SW 1271 (cell line): ENCODE data around the gene APBA2.

Source experiments
- DNase-seq, 2 experiments: peaks; one replicate each; lab custom pipeline; 2025; lab: John Stamatoyannopoulos, UW

Gene APBA2

GRCh38 chr15:28957606-28958498 is 72.1 kb downstream of the APBA2 start:
- DNase-seq: no peak

- no peak for DNase-seq
Observed at GRCh38 chr15:28959326-28959725, 73.6 kb downstream of the APBA2 start.

GRCh38 chr15:28960979-28961378 is 75.2 kb downstream of the APBA2 start:
- DNase-seq: peak; percentile 47 to 67

GRCh38 chr15:28961391-28961790 is 75.6 kb downstream of the APBA2 start:
- no peak for DNase-seq

GRCh38 chr15:28962851-28963710 is 77.3 kb downstream of the APBA2 start:
- no peak for DNase-seq

- no peak for DNase-seq
Observed at GRCh38 chr15:28963711-28964081, 77.9 kb downstream of the APBA2 start.

GRCh38 chr15:28964098-28964497 is 78.3 kb downstream of the APBA2 start:
- DNase-seq: no peak

GRCh38 chr15:28967066-28967465 is 81.3 kb downstream of the APBA2 start:
- DNase-seq: no peak

- DNase-seq: no peak
Observed at GRCh38 chr15:28967990-28968389, 82.2 kb downstream of the APBA2 start.

- DNase-seq: no peak
Observed at GRCh38 chr15:28969511-28970085, 83.8 kb downstream of the APBA2 start.

- no peak for DNase-seq
Observed at GRCh38 chr15:28974142-28974541, 88.4 kb downstream of the APBA2 start.

GRCh38 chr15:28975766-28976179 is 90.0 kb downstream of the APBA2 start:
- peak in 1 of 2 experiments; percentile 37 for DNase-seq

GRCh38 chr15:28977377-28978010 is 91.7 kb downstream of the APBA2 start:
- DNase-seq: peak; percentile 46 to 85

GRCh38 chr15:28978011-28978378 is 92.2 kb downstream of the APBA2 start:
- DNase-seq: no peak

- DNase-seq: no peak
Observed at GRCh38 chr15:28978661-28979060, 92.9 kb downstream of the APBA2 start.

- no peak for DNase-seq
Observed at GRCh38 chr15:28979208-28979841, 93.6 kb downstream of the APBA2 start.

GRCh38 chr15:28980709-28981350 is 95.1 kb downstream of the APBA2 start:
- DNase-seq: no peak

GRCh38 chr15:28981351-28981720 is 95.6 kb downstream of the APBA2 start:
- no peak for DNase-seq

GRCh38 chr15:28981921-28982320 is 96.1 kb downstream of the APBA2 start:
- no peak for DNase-seq

GRCh38 chr15:28982886-28983285 is 97.1 kb downstream of the APBA2 start:
- no peak for DNase-seq
